Omental fat pad (tissue), 4 donors: Measurements from ENCODE around the gene ZER1. TPM values are rescaled to one million over a fixed set of nuclear protein-coding genes. Genes with fewer than 3 reads are reported as not detected.

ENCODE experiments used
- ATAC-seq: fragments of 150-250 bp; one replicate; pipeline ENCODE4 v1.9.1; 2016; ENCODE audit warnings: mild to moderate bottlenecking, moderate library complexity; ENCODE audit not compliant: low FRiP score
- DNase-seq: peaks from one replicate; pipeline ENCODE4 v3.0.0-alpha.2; 2019; ENCODE audit warnings: low spot score
- total RNA-seq, 4 donors: library from RNA; depleted of rRNA; stranded (reverse); fragments of >200 nt; gene quantifications; one replicate each; pipeline ENCODE4 v1.1.0, GENCODE V29; 2016
- TF ChIP-seq, protein P1 (sequence below), 3 donors: fragments of 450-650 bp; IDR thresholded peaks; one replicate each; pipeline ENCODE4 v1.5.1; 2016 to 2017; ENCODE audit warnings: antibody characterized with exemption in 3 of 3, mild to moderate bottlenecking in 3 of 3, moderate library complexity in 2 of 3

Gene ZER1
- total RNA-seq, 4 donors from 2014 or later: 20.9 to 43.1 (median 30.7) TPM

- no peak for ATAC-seq
- TF ChIP-seq, protein P1, sequence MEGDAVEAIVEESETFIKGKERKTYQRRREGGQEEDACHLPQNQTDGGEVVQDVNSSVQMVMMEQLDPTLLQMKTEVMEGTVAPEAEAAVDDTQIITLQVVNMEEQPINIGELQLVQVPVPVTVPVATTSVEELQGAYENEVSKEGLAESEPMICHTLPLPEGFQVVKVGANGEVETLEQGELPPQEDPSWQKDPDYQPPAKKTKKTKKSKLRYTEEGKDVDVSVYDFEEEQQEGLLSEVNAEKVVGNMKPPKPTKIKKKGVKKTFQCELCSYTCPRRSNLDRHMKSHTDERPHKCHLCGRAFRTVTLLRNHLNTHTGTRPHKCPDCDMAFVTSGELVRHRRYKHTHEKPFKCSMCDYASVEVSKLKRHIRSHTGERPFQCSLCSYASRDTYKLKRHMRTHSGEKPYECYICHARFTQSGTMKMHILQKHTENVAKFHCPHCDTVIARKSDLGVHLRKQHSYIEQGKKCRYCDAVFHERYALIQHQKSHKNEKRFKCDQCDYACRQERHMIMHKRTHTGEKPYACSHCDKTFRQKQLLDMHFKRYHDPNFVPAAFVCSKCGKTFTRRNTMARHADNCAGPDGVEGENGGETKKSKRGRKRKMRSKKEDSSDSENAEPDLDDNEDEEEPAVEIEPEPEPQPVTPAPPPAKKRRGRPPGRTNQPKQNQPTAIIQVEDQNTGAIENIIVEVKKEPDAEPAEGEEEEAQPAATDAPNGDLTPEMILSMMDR (IDR thresholded peaks at IDR 0.05): no peak
- DNase-seq: no peak
These were observed 8.9 kb downstream of the ZER1 start for GRCh38 chr9:128762671-128763449.

DNA sequence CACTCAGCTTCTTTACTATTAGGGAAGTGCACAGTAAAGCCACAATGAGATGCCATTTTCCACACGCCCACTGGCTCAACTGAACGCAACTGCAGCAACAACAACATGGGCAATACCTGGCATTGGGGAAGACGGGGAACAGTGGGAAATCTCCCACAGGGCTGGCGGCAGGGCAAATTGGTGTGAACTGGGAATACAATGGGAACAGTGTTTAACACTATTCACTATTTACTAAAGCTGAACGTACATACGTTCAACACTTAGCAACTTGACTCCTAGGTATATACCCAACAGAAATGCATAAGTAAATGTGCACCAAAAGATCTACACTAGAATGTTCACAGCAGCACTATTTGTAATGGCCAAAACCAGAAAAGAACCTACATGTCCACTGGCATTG is 14.1 kb downstream of the ZER1 start:
- ATAC-seq (no peak), DNase-seq (no peak)
- TF ChIP-seq, protein P1 (IDR thresholded peaks at IDR 0.05): no peak

DNA sequence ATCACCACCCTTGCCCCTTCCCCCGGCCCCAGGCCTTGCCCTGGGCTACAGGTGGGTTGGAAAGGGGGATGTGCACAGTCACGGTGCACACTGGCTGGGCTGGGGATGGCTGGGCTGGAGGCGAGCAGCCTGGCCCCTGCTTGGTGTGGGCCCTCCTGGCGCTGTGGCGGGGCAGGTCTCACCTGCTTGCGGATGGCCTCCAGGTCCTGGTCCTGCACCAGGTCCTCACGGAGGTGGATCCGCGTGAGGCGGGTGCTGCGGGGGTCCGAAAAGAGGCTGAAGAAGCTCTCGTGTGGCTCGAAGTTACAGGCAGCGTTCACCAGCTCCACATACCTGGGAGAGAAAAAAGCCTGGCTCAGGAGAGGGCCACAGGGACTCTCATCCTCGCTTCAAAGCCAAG is 18.1 kb downstream of the ZER1 start:
- TF ChIP-seq, protein P1 (IDR thresholded peaks at IDR 0.05): no peak
- no peak for ATAC-seq
- DNase-seq: no peak

DNA sequence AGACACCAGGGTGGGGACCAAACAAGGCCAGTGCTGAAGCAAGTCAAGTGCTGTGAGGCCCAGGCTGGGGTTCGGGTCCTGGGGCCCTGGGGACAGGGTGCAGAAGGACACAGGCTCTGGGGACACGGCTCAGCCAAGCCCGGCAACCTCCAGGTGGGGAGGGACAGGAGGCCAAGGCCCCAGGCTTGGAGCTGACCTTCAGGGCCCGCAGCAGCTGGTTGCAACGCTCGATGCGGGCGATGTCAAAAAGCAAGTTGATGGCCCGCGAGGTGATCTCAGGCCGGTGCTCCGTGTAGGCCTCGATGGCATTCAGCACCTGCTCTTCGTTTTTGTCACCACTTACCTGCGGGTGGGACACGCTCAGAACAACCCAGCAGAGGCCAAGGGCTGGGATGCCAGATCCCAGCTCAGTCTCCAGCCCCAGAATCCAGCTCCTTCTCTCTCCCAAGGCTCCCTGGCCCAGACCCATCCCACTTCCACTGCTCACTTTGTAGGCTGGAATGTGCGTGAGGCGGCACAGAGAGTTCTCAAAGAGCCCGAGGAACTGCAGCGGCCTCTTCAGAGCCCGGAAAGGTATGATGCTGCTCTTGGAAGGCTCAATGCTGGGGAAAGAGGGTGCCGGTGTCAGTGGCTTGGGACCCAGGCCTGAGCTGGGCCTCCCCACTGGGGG is 20.7 kb downstream of the ZER1 start:
- ATAC-seq (no peak), DNase-seq (no peak)
- TF ChIP-seq, protein P1 (IDR thresholded peaks at IDR 0.05): no peak

DNA sequence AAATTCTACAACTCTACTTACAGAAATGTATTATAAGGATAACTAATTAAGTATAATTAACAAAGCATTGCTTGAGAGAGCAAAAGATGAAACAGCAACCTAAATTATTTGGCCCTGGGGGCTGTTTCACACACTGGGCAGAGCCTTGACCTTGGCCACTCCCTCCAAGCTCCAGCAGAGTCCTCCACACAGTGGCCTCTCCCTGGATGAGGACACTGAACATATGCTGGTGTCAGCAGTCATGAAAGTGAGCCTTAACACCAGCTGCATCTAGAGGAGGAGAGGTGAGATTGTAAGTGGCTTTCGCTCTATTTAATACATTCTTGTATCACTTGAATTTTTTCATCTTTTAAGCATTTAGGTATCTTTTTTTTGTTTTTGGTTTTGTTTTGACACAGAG is 24.5 kb downstream of the ZER1 start:
- no peak for DNase-seq
- ATAC-seq: no peak
- TF ChIP-seq, protein P1 (IDR thresholded peaks at IDR 0.05): no peak

DNA sequence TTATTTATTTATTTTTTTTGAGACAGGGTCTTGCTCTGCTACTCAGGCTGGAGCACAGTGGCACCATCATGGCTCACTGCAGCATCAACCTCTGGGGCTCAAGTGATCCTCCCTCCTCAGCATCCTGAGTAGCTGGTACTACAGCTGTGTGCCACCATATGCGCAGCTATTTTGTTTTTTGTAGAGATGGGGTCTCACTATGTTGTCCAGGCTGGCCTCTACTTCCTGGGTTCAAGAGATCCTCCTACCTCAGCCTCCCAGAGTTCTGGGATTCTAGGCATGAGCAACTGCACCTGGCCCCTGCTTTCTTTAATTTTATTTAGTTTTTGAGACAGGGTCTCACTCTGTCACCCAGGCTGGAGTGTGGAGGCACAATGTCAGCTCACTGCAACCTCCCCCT is 28.3 kb downstream of the ZER1 start:
- DNase-seq (no peak), ATAC-seq (no peak)
- TF ChIP-seq, protein P1 (IDR thresholded peaks at IDR 0.05): no peak

GRCh38 chr9:128742401-128742800 is 29.3 kb downstream of the ZER1 start:
- DNase-seq: no peak
- no peak for ATAC-seq
- TF ChIP-seq, protein P1 (IDR thresholded peaks at IDR 0.05): no peak
